Measurements from ENCODE around the gene RCC1.
"Not testable (repeated sequence)": the region's sequence is repeated elsewhere in the genome, so short reads cannot be mapped to it uniquely, and the experiment has no call there.

The RCC1 gene

GRCh38 chr1:28581531-28582247 lies 75.8 kb downstream of the RCC1 start:
- in situ Hi-C loops (cut with MboI; ENCODE audit: low sequenced_read_pairs), result no loop called here

- in situ Hi-C loops (cut with MboI; ENCODE audit: low sequenced_read_pairs), result no loop called here
Measured at GRCh38 chr1:28582248-28582615, 76.4 kb downstream of the RCC1 start.

GRCh38 chr1:28586585-28587391 lies 80.9 kb downstream of the RCC1 start:
- in situ Hi-C loops (cut with MboI; ENCODE audit: low sequenced_read_pairs), result not testable (repeated sequence)
